PFSK-1 (cell line): ENCODE results near the gene ABCC3.

Source experiments
- FOXP2 ChIP-seq: optimal IDR thresholded peaks from 2 replicates; pipeline ENCODE3; 2011; ENCODE audit warnings: borderline replicate concordance, control low read depth, inconsistent platforms; ENCODE audit not compliant: insufficient read depth; ENCODE audit errors: extremely low read length, extremely low read depth
- POLR2AphosphoS5 ChIP-seq: IDR thresholded peaks from 2 replicates; pipeline ENCODE4 v1.6.1; 2012; ENCODE audit warnings: low read depth, mild to moderate bottlenecking, control low read depth, low read length, moderate library complexity
- SIN3A ChIP-seq: IDR thresholded peaks from 2 replicates; pipeline ENCODE4 v1.6.1; 2012; ENCODE audit warnings: mild to moderate bottlenecking, low read length, moderate library complexity, borderline replicate concordance; ENCODE audit not compliant: insufficient read depth
- TAF1 ChIP-seq: IDR thresholded peaks from 2 replicates; pipeline ENCODE4 v1.6.1; 2012; ENCODE audit warnings: low read length, control low read depth, borderline replicate concordance; ENCODE audit not compliant: insufficient read depth
- TF ChIP-seq, protein P1 (sequence below), 2 experiments: IDR thresholded peaks; 2 replicates each; pipeline versions ENCODE4 v1.6.1 to v1.8.0; 2011 to 2012; ENCODE audit warnings: low read depth in 2 of 2, low read length in 2 of 2, control low read depth in 1 of 2, inconsistent platforms in 1 of 2, mild to moderate bottlenecking in 1 of 2, moderate library complexity in 1 of 2; ENCODE audit not compliant: insufficient read depth in 1 of 2

ABCC3 gene

DNA sequence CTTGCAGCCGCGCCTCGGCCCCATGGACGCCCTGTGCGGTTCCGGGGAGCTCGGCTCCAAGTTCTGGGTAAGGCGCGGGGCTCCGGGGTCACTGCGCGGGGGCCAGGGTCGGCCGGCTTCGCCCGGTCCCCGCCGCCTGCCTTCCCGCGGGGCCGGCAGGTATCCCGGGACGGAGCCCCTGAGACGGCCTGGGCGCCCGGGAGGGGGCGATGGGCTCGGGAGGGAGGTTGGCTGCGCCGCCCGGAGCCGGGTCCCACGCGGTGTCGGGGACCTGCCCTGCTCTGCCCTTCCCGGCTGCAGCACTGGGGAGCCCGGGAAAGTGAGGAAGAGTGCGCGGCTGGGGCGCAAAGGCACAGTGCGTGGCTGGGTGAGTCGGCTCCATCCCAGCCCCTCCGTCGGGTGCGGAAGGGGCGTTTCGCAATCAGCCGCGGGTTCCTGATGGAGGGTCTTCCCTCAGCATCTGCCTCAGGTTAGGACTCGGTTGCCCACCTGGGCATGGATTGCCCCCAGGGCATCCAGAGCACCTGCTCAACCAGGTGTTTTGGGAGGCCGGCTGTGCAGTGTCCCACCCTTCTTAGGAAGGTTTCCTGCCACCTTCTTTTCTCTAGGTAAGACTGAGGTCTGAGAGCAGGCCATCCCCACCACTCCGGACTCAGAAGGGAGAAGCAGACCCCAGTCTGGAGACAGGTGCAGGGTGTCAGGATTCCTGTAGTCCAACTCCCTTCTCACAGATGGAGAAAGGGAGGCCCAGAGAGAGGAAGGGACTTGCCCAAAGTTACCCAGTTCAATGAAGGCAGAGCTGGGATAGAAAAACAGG lies 442 bp downstream of the ABCC3 start:
- TF ChIP-seq SIN3A = no peak
- no peak for TF ChIP-seq FOXP2
- TF ChIP-seq TAF1 = no peak
- TF ChIP-seq, protein P1, sequence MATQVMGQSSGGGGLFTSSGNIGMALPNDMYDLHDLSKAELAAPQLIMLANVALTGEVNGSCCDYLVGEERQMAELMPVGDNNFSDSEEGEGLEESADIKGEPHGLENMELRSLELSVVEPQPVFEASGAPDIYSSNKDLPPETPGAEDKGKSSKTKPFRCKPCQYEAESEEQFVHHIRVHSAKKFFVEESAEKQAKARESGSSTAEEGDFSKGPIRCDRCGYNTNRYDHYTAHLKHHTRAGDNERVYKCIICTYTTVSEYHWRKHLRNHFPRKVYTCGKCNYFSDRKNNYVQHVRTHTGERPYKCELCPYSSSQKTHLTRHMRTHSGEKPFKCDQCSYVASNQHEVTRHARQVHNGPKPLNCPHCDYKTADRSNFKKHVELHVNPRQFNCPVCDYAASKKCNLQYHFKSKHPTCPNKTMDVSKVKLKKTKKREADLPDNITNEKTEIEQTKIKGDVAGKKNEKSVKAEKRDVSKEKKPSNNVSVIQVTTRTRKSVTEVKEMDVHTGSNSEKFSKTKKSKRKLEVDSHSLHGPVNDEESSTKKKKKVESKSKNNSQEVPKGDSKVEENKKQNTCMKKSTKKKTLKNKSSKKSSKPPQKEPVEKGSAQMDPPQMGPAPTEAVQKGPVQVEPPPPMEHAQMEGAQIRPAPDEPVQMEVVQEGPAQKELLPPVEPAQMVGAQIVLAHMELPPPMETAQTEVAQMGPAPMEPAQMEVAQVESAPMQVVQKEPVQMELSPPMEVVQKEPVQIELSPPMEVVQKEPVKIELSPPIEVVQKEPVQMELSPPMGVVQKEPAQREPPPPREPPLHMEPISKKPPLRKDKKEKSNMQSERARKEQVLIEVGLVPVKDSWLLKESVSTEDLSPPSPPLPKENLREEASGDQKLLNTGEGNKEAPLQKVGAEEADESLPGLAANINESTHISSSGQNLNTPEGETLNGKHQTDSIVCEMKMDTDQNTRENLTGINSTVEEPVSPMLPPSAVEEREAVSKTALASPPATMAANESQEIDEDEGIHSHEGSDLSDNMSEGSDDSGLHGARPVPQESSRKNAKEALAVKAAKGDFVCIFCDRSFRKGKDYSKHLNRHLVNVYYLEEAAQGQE (IDR thresholded peaks at IDR 0.05; ENCODE audit: insufficient read depth in 1 of 2, low read depth in 2 of 2, low read length in 2 of 2) = no peak
- no peak for TF ChIP-seq POLR2AphosphoS5

DNA sequence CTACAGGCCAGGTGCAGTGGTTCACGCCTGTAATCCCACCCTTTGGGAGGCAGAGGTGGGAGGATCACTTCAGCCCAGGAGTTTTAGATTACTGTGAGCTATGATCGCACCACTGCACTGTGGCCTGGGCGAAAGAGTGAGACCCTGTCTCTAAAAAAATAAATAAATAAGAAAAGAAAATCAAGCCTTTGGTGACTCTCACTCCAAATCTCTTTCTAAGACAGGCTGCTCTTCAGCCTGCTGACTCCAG lies 976 bp downstream of the ABCC3 start:
- TF ChIP-seq, protein P1 (IDR thresholded peaks at IDR 0.05; ENCODE audit: insufficient read depth in 1 of 2, low read depth in 2 of 2, low read length in 2 of 2) = no peak
- no peak for TF ChIP-seq TAF1
- TF ChIP-seq POLR2AphosphoS5 = no peak
- no peak for TF ChIP-seq FOXP2
- TF ChIP-seq SIN3A = no peak

- TF ChIP-seq TAF1 (no peak), POLR2AphosphoS5 (no peak)
Measured at GRCh38 chr17:50635982-50636803, 1.5 kb downstream of the ABCC3 start.

DNA sequence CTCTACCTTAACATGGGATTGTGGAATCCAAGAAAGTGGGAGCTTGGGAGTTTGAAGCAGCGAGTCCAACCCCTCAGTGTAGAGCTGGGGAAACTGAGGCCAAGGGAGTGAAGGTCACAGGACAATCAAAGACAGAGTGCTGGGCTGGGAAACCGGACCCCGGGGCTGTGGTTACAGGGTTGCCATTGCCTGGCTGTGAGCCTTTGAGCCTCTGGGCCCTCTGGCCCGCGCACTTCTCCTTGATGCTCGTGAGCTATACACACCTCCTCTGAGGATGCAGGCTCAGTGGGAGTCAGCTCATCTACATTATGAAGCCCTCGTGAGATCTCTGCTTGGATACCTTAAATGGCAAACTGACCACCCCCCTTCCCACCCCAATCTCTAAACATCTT lies 2.1 kb downstream of the ABCC3 start:
- TF ChIP-seq FOXP2 = no peak
- TF ChIP-seq, protein P1 (IDR thresholded peaks at IDR 0.05; ENCODE audit: insufficient read depth in 1 of 2, low read depth in 2 of 2, low read length in 2 of 2) = no peak
- no peak for TF ChIP-seq TAF1
- no peak for TF ChIP-seq SIN3A
- TF ChIP-seq POLR2AphosphoS5 = no peak

- TF ChIP-seq FOXP2 (no peak), POLR2AphosphoS5 (no peak), TAF1 (no peak), SIN3A (no peak)
- TF ChIP-seq, protein P1 (IDR thresholded peaks at IDR 0.05; ENCODE audit: insufficient read depth in 1 of 2, low read depth in 2 of 2, low read length in 2 of 2) = no peak
Measured at GRCh38 chr17:50637829-50638605, 3.3 kb downstream of the ABCC3 start.
